Loucy (cell line): ENCODE results near the gene TMTC2.

Experiments
- H2AFZ ChIP-seq: fragments of 200-600 bp; sonication (generic); 2 replicates; pipeline ENCODE4 v1.6.0; 2016; ENCODE audit warnings: antibody characterized with exemption, mild to moderate bottlenecking, low read length, moderate library complexity
- H3F3A ChIP-seq: fragments of 200-600 bp; 2 replicates; pipeline ENCODE4 v1.6.0; 2016; ENCODE audit warnings: antibody characterized with exemption, low read depth, mild to moderate bottlenecking
- H3K27me3 ChIP-seq: fragments of 200-600 bp; sonication (generic); 2 replicates; pipeline ENCODE4 v1.6.1; 2014; ENCODE audit warnings: low read length, mild to moderate bottlenecking; ENCODE audit not compliant: insufficient read depth, poor library complexity, severe bottlenecking
- H3K36me3 ChIP-seq: fragments of 200-600 bp; sonication (generic); 2 replicates; pipeline ENCODE4 v1.6.1; 2016; ENCODE audit warnings: low read length; ENCODE audit not compliant: insufficient read depth
- H3K4me1 ChIP-seq: fragments of 200-600 bp; sonication (generic); 2 replicates; pipeline ENCODE4 v1.5.1; 2014; ENCODE audit warnings: low read length, mild to moderate bottlenecking; ENCODE audit not compliant: insufficient read depth, poor library complexity, severe bottlenecking
- H3K4me2 ChIP-seq: fragments of 200-600 bp; sonication (generic); 2 replicates; pipeline ENCODE4 v1.6.0; 2014; ENCODE audit warnings: antibody characterized with exemption, low read length, low read depth, mild to moderate bottlenecking; ENCODE audit not compliant: poor library complexity, severe bottlenecking
- H3K4me3 ChIP-seq: fragments of 200-600 bp; sonication (generic); 2 replicates; pipeline ENCODE4 v1.5.1; 2014; ENCODE audit warnings: low read length, mild to moderate bottlenecking, mixed read lengths; ENCODE audit not compliant: poor library complexity, severe bottlenecking
- H3K79me2 ChIP-seq: fragments of 200-600 bp; sonication (generic); 2 replicates; pipeline ENCODE4 v1.6.1; 2014; ENCODE audit warnings: low read length; ENCODE audit not compliant: insufficient read depth
- H3K9ac ChIP-seq: fragments of 200-600 bp; sonication (generic); 2 replicates; pipeline ENCODE4 v1.6.0; 2014; ENCODE audit warnings: mild to moderate bottlenecking, low read depth, low read length, moderate library complexity; ENCODE audit not compliant: poor library complexity, severe bottlenecking
- H3K9me2 ChIP-seq: fragments of 200-600 bp; sonication (generic); replicated peaks from 2 replicates; pipeline ENCODE4 v1.6.1; 2016; ENCODE audit warnings: low read depth, low read length, mixed read lengths
- H3K9me3 ChIP-seq: fragments of 200-600 bp; sonication (generic); 2 replicates; pipeline ENCODE4 v1.6.1; 2014; ENCODE audit warnings: mild to moderate bottlenecking, antibody characterized with exemption, low read length, low read depth; ENCODE audit not compliant: insufficient read depth
- H4K20me1 ChIP-seq: fragments of 200-600 bp; sonication (generic); 2 replicates; pipeline ENCODE4 v1.6.0; 2014; ENCODE audit warnings: antibody characterized with exemption, low read length, mild to moderate bottlenecking; ENCODE audit not compliant: insufficient read depth, poor library complexity, severe bottlenecking
- EZH2phosphoT487 ChIP-seq: fragments of 200-600 bp; IDR thresholded peaks from 2 replicates; pipeline ENCODE4 v1.6.1; 2018; ENCODE audit warnings: antibody characterized with exemption, mild to moderate bottlenecking, moderate library complexity, borderline replicate concordance
- TF ChIP-seq, protein P1 (sequence below): fragments of 200-600 bp; sonication (generic); conservative IDR thresholded peaks from 2 replicates; pipeline ENCODE4 v1.5.1; 2014; ENCODE audit warnings: mild to moderate bottlenecking, antibody characterized with exemption, low read length

The TMTC2 gene

DNA sequence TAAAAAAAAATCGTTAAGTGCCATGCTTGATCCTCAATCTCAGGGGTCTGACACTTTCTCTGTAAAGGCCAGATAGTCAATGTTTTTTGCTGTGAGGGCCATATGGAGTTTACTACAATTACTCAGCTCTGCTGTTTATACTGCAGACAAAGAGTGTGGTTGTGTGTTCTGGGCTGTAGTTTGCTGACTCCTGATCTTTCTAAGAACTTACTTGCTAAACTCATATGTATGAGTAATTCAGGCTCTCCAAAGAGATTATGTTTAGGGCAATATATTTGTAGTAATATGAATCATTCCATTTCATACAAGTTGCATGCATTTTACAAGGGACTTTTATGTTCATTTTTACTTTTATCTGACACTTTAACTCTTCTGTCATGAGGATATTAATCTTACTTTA lies 188.2 kb downstream of the TMTC2 start:
- Histone ChIP-seq H3F3A (no peaks in the 10 kb centered on the region), H3K9me2 (no peaks in the 10 kb centered on the region), H3K9ac (no peak overlapping the region), H3K36me3 (no peaks in the 10 kb centered on the region), H3K27me3 (no peaks in the 10 kb centered on the region), H3K4me3 (no peak overlapping the region), H3K4me1 (no peaks in the 10 kb centered on the region), H3K4me2 (no peak overlapping the region), H3K9me3 (no peaks in the 10 kb centered on the region), H4K20me1 (no peaks in the 10 kb centered on the region), H3K79me2 (no peaks in the 10 kb centered on the region), H2AFZ (no peak overlapping the region)
- no peak for TF ChIP-seq EZH2phosphoT487
- TF ChIP-seq, protein P1, sequence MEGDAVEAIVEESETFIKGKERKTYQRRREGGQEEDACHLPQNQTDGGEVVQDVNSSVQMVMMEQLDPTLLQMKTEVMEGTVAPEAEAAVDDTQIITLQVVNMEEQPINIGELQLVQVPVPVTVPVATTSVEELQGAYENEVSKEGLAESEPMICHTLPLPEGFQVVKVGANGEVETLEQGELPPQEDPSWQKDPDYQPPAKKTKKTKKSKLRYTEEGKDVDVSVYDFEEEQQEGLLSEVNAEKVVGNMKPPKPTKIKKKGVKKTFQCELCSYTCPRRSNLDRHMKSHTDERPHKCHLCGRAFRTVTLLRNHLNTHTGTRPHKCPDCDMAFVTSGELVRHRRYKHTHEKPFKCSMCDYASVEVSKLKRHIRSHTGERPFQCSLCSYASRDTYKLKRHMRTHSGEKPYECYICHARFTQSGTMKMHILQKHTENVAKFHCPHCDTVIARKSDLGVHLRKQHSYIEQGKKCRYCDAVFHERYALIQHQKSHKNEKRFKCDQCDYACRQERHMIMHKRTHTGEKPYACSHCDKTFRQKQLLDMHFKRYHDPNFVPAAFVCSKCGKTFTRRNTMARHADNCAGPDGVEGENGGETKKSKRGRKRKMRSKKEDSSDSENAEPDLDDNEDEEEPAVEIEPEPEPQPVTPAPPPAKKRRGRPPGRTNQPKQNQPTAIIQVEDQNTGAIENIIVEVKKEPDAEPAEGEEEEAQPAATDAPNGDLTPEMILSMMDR: no peak

DNA sequence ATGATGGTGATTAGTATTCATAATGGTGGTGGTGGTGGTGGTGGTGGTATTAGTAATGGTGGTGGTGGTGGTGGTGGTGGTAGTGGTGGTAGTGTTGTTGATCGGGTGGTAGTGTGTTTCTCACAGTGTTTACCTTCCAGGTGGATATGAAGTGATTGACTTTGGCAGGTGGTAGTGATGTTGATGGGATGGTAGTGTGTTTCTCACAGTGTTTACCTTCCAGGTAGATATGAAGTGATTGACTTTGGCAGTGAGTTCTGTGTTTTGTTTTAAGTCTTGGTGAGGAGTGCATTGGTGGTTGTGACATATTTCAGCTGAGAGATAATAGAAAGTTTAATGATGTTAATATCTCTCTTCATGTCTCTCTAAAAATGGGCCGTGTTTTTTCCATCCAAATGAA lies 189.4 kb downstream of the TMTC2 start:
- Histone ChIP-seq H3K79me2 (no peaks in the 10 kb centered on the region), H4K20me1 (no peaks in the 10 kb centered on the region), H2AFZ (no peak overlapping the region), H3K9me3 (no peaks in the 10 kb centered on the region), H3K9ac (no peak overlapping the region), H3K9me2 (no peaks in the 10 kb centered on the region), H3F3A (no peaks in the 10 kb centered on the region), H3K4me1 (no peaks in the 10 kb centered on the region), H3K4me3 (no peak overlapping the region), H3K27me3 (no peaks in the 10 kb centered on the region), H3K36me3 (no peaks in the 10 kb centered on the region), H3K4me2 (no peak overlapping the region)
- TF ChIP-seq, protein P1: no peak
- TF ChIP-seq EZH2phosphoT487: no peak

DNA sequence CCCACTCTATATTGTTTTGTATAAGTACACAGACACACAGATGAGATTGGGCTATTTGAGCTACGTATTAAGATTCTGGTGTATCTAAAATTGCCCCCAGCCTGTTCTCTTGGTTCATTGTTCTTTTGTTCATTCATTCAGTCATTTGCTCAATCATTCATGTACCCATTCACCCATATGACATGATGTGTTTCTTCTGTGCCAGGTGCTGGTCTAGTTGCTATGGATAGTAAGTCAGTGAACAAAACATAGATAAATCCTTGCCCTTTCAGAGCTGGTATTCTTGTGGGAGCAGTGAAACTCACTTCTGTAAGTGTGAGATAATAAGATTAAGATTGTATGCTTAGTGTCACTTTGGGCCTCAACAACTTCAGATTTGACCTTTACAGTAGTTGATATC lies 191.3 kb downstream of the TMTC2 start:
- H3F3A ChIP-seq: no peaks in the 10 kb centered on the region
- no peaks in the 10 kb centered on the region for H3K79me2 ChIP-seq
- H4K20me1 ChIP-seq: no peaks in the 10 kb centered on the region
- no peaks in the 10 kb centered on the region for H3K9me2 ChIP-seq
- H3K27me3 ChIP-seq: no peaks in the 10 kb centered on the region
- no peak overlapping the region for H2AFZ ChIP-seq
- H3K36me3 ChIP-seq: no peaks in the 10 kb centered on the region
- no peak overlapping the region for H3K9ac ChIP-seq
- no peaks in the 10 kb centered on the region for H3K9me3 ChIP-seq
- H3K4me2 ChIP-seq: no peak overlapping the region
- H3K4me3 ChIP-seq: no peak overlapping the region
- no peaks in the 10 kb centered on the region for H3K4me1 ChIP-seq
- TF ChIP-seq, protein P1: no peak
- TF ChIP-seq EZH2phosphoT487: no peak
